Cardiac muscle cell (in vitro differentiated cells and primary cell): ENCODE data around the gene DLL4. TPM values are rescaled to one million over a fixed set of nuclear protein-coding genes. Genes with fewer than 3 reads are reported as not detected.

Experiments used
- DNase-seq, 2 donors: peaks; one replicate each; pipeline versions ENCODE4 v3.0.0 to v3.0.0-alpha.2; 2010 to 2017; ENCODE audit warnings: low read depth in 1 of 2, low spot score in 1 of 2
- H3K27ac ChIP-seq: fragments of 200-600 bp; sonication (generic); 2 replicates; pipeline ENCODE4 v1.5.1; 2016
- H3K27me3 ChIP-seq: fragments of 200-600 bp; sonication (generic); 2 replicates; pipeline ENCODE4 v1.6.0; 2016; ENCODE audit warnings: control low read depth
- H3K36me3 ChIP-seq: fragments of 200-600 bp; sonication (generic); 2 replicates; pipeline ENCODE4 v1.5.1; 2016; ENCODE audit warnings: control low read depth
- H3K4me1 ChIP-seq: fragments of 200-600 bp; sonication (generic); 2 replicates; pipeline ENCODE4 v1.8.1; 2017; ENCODE audit warnings: low read depth, mild to moderate bottlenecking, mixed run types
- H3K4me3 ChIP-seq: fragments of 200-600 bp; sonication (generic); 2 replicates; pipeline ENCODE4 v1.5.1; 2016; ENCODE audit warnings: mild to moderate bottlenecking
- H3K9me3 ChIP-seq: fragments of 200-600 bp; sonication (generic); 2 replicates; pipeline ENCODE4 v1.5.1; 2017; ENCODE audit warnings: low read depth, mild to moderate bottlenecking, control low read depth
- polyA plus RNA-seq: library from polyadenylated mRNA; unstranded; fragments of >200 nt; fragmentation: Nextera tagmentation; extraction: Ambion mirVana; gene quantifications from 2 replicates; pipeline ENCODE4 v1.2.1, GENCODE V29; 2016
- total RNA-seq: library from RNA; depleted of rRNA; stranded (reverse); fragments of >200 nt; gene quantifications from 2 replicates; pipeline ENCODE4 v1.2.3, GENCODE V29; 2016
- TF ChIP-seq, protein P1 (sequence below): IDR thresholded peaks from 2 replicates; pipeline ENCODE4 v1.5.1; 2012; ENCODE audit warnings: low read depth, mild to moderate bottlenecking, low read length

The DLL4 gene
- total and polyA plus RNA-seq, 2 experiments from 2014 or later: 0.71 TPM; not detected in 1

- Histone ChIP-seq H3K4me1 (no peaks in the 10 kb centered on the region), H3K9me3 (no peaks in the 10 kb centered on the region), H3K36me3 (peaks cover 75% of the 10 kb centered on the region), H3K27ac (no peak overlapping the region), H3K27me3 (no peaks in the 10 kb centered on the region), H3K4me3 (no peak overlapping the region)
- TF ChIP-seq, protein P1, sequence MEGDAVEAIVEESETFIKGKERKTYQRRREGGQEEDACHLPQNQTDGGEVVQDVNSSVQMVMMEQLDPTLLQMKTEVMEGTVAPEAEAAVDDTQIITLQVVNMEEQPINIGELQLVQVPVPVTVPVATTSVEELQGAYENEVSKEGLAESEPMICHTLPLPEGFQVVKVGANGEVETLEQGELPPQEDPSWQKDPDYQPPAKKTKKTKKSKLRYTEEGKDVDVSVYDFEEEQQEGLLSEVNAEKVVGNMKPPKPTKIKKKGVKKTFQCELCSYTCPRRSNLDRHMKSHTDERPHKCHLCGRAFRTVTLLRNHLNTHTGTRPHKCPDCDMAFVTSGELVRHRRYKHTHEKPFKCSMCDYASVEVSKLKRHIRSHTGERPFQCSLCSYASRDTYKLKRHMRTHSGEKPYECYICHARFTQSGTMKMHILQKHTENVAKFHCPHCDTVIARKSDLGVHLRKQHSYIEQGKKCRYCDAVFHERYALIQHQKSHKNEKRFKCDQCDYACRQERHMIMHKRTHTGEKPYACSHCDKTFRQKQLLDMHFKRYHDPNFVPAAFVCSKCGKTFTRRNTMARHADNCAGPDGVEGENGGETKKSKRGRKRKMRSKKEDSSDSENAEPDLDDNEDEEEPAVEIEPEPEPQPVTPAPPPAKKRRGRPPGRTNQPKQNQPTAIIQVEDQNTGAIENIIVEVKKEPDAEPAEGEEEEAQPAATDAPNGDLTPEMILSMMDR: no peak
- peak in 1 of 2 donors; percentile 64 for DNase-seq
Observed at GRCh38 chr15:40984964-40985363, 55.8 kb downstream of the DLL4 start.

DNA sequence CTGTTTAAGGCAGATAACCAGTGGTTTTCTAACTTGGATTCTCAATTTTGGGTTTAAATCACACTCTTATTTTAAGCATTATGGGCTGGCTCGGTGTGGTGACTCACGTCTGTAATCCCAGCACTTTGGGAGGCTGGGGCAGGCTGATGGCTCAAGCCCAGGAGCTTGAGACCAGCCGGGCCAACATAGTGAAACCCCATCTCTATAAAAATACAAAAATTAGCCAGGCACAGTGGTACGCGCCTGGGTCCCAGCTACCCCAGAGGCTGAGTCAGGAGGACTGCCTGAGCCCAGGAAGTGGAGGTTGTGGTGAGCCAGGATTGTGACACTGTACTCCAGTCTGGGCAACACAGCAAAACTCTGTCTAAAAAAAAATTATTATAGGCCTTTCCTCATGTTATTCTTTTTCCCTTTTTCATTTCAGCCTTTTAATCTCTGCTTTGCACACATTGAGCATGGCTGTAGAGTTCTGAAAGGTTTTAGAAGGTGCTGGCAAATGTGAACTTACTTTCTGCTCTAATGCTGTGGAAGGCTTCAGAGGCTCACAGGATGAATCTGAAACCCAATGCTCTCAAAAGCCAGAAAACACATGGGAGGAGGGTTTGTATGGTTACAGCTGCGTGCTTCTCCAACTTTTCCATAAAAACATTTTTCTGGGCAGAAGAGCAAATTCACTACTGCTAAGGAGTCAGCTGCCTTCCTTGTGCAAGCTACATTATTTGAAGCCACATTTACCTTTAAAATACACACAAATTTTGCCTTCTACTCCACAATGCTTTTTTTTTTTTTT lies 56.6 kb downstream of the DLL4 start:
- Histone ChIP-seq H3K27ac (no peak overlapping the region), H3K4me1 (no peaks in the 10 kb centered on the region), H3K36me3 (peaks cover 72% of the 10 kb centered on the region), H3K9me3 (no peaks in the 10 kb centered on the region), H3K4me3 (no peak overlapping the region), H3K27me3 (no peaks in the 10 kb centered on the region)
- peak in 1 of 2 donors; percentile 29 for DNase-seq
- TF ChIP-seq, protein P1: no peak

DNA sequence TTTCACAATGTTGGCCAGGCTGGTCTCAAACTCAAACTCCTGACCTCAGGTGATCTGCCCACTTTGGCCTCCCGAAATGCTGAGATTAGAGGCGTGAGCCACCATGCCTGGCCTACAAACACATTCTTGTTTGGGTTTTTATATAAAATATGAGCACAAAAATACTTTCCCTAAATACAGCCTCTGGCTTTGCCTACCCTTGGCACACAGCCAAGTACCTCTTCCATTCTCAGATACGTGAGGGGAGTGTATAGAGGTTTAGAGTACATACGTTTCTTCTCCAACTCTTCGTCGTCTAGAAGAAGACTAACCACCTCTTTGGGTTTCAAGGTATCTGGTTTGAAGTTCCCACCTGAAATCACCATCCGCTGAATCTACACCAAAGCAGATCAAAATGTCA lies 57.7 kb downstream of the DLL4 start:
- Histone ChIP-seq H3K4me1 (no peaks in the 10 kb centered on the region), H3K36me3 (peaks cover 63% of the 10 kb centered on the region), H3K4me3 (no peak overlapping the region), H3K27ac (no peak overlapping the region), H3K9me3 (no peaks in the 10 kb centered on the region), H3K27me3 (no peaks in the 10 kb centered on the region)
- DNase-seq: no peak
- TF ChIP-seq, protein P1: no peak

DNA sequence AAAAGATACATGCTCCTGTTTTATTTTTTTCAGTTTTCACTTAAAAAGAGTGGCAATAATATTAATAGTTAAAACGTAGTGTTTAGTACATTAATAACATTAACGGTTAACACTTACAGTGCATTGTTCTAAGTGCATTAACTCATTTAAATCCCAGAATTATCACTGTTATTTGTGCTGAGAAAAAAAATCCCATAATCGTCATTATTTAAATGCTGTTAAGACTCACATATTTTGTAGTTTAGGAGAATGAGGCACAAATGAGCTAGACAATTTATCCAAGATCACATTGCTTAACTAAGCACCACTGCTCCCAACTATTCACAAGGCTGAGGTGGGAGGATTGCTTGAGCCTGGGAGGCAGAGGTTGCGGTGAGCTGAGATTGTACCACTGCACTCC lies 59.0 kb downstream of the DLL4 start:
- peaks cover 49% of the 10 kb centered on the region for H3K36me3 ChIP-seq
- H3K27ac ChIP-seq: no peak overlapping the region
- no peaks in the 10 kb centered on the region for H3K9me3 ChIP-seq
- DNase-seq: no peak
- no peaks in the 10 kb centered on the region for H3K4me1 ChIP-seq
- TF ChIP-seq, protein P1: no peak
- no peaks in the 10 kb centered on the region for H3K27me3 ChIP-seq
- no peak overlapping the region for H3K4me3 ChIP-seq

Other genes starting within 250 kb of the DLL4 start
- 6.0 and 6.2 TPM in 2 replicates for gene RAD51, start 234.2 kb upstream of the DLL4 start, total RNA-seq
- gene RAD51, start 234.2 kb upstream of the DLL4 start, polyA plus RNA-seq: 10.6 and 17.5 TPM in 2 replicates
- 16.8 and 21.1 TPM in 2 replicates for gene RMDN3, start 174.1 kb upstream of the DLL4 start, total RNA-seq
- gene RMDN3, start 174.1 kb upstream of the DLL4 start, polyA plus RNA-seq: 24.5 and 28.6 TPM in 2 replicates
- 66.7 and 129 TPM in 2 replicates for gene GCHFR, start 165.3 kb upstream of the DLL4 start, total RNA-seq
- 86.2 and 126 TPM in 2 replicates for gene GCHFR, start 165.3 kb upstream of the DLL4 start, polyA plus RNA-seq
- gene C15orf62, start 159.4 kb upstream of the DLL4 start, total RNA-seq: 1.2 and 1.6 TPM in 2 replicates
- gene C15orf62, start 159.4 kb upstream of the DLL4 start, polyA plus RNA-seq: 1.5 and 2.8 TPM in 2 replicates
- gene ZFYVE19, start 122.3 kb upstream of the DLL4 start, total RNA-seq: 21.0 and 41.3 TPM in 2 replicates
- 23.4 and 33.8 TPM in 2 replicates for gene ZFYVE19, start 122.3 kb upstream of the DLL4 start, polyA plus RNA-seq
- gene DNAJC17, start 121.9 kb upstream of the DLL4 start, total RNA-seq: 45.1 and 58.2 TPM in 2 replicates
- gene DNAJC17, start 121.9 kb upstream of the DLL4 start, polyA plus RNA-seq: 57.2 and 71.3 TPM in 2 replicates
- gene PPP1R14D, start 100.6 kb upstream of the DLL4 start, total RNA-seq: not detected in 2 replicates
- not detected in 2 replicates for gene PPP1R14D, start 100.6 kb upstream of the DLL4 start, polyA plus RNA-seq
- gene SPINT1, start 85.3 kb upstream of the DLL4 start, total RNA-seq: 4.0 and 9.5 TPM in 2 replicates
- gene SPINT1, start 85.3 kb upstream of the DLL4 start, polyA plus RNA-seq: 5.3 TPM in 2 replicates
- 0.35 and 1.2 TPM in 2 replicates for gene RHOV, start 55.1 kb upstream of the DLL4 start, total RNA-seq
- 0.84 and 1.5 TPM in 2 replicates for gene RHOV, start 55.1 kb upstream of the DLL4 start, polyA plus RNA-seq
- 34.1 and 35.8 TPM in 2 replicates for gene VPS18, start 34.9 kb upstream of the DLL4 start, total RNA-seq
- gene VPS18, start 34.9 kb upstream of the DLL4 start, polyA plus RNA-seq: 20.5 and 28.7 TPM in 2 replicates
- 6.0 and 8.0 TPM in 2 replicates for gene CHAC1, start 24.1 kb downstream of the DLL4 start, total RNA-seq
- gene CHAC1, start 24.1 kb downstream of the DLL4 start, polyA plus RNA-seq: 3.1 and 5.0 TPM in 2 replicates
- gene INO80, start 186.9 kb downstream of the DLL4 start, total RNA-seq: 14.0 and 18.5 TPM in 2 replicates
- 6.0 and 6.5 TPM in 2 replicates for gene INO80, start 186.9 kb downstream of the DLL4 start, polyA plus RNA-seq